Left renal pelvis (tissue), 4 donors: ENCODE measurements around the gene SPTSSA. TPM values are rescaled to one million over a fixed set of nuclear protein-coding genes. Genes with fewer than 3 reads are reported as not detected.

ENCODE experiments used
- polyA plus RNA-seq, 4 donors: library from polyadenylated mRNA; unstranded; fragments of 120-200 nt; gene quantifications; one replicate each; pipeline ENCODE4 v1.2.1, GENCODE V29; 2013; ENCODE audit not compliant: insufficient read length in 4 of 4

SPTSSA gene
- polyA plus RNA-seq, 4 donors, result 22.7 to 43.2 (median 31.7) TPM

Other genes starting within 250 kb of the SPTSSA start
- 10 to 100 TPM; 50.9 to 79.7 (median 72.2) TPM for gene EAPP, start 77.5 kb upstream of the SPTSSA start, polyA plus RNA-seq
- 100 to 1,000 TPM; 104 to 140 (median 131) TPM for gene SNX6, start 167.9 kb upstream of the SPTSSA start, polyA plus RNA-seq